ENCODE results near the gene CBARP.

Gene CBARP, protein sequence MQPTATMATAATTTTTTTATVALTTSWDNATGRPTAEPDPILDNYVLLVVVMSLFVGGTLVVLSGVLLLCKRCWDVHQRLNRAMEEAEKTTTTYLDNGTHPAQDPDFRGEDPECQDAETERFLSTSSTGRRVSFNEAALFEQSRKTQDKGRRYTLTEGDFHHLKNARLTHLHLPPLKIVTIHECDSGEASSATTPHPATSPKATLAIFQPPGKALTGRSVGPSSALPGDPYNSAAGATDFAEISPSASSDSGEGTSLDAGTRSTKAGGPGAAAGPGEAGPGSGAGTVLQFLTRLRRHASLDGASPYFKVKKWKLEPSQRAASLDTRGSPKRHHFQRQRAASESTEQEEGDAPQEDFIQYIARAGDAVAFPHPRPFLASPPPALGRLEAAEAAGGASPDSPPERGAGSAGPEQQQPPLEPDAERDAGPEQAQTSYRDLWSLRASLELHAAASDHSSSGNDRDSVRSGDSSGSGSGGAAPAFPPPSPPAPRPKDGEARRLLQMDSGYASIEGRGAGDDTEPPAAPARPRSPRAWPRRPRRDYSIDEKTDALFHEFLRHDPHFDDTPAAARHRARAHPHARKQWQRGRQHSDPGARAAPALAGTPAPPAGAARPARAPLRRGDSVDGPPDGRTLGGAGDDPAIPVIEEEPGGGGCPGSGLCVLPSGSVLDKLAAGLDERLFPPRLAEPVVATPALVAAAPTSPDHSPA

DNA sequence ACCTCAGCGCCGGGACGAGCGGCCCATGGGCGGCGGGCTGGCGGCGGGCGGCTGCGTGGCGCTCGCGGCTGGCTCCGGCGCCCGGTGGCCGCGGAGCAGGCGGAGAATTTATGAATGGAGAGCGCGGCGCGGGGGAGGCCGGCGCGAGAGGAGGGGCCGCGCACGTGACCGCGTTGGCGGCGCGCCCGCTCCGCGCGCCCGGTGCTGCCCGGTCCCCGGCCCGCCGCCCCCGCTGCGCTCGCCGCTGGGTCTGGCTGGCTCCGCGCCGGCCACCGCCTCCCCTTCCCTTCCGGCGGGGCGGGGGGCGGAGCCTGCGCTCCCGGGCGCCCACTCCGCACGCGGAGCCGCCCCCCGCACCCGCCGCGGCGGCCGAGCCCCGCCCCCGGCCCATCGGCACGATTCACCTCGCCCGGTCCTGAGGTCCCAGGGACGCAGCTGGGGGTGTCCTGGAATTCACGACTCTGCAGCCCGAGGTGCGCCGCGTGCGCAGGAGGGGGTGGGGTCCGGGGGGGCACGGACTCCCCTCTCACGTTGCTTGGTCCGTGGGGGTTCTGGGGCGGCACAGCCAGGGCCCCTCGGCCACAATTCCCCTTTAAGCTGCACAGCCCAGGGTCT lies at the start of gene CBARP:
Gene CBARP, minus strand, starts transcription at position 252 of the 615 bp plus-strand sequence. CDS start 1,905 bp downstream, outside the sequence.
- no peak for DNase-seq

DNA sequence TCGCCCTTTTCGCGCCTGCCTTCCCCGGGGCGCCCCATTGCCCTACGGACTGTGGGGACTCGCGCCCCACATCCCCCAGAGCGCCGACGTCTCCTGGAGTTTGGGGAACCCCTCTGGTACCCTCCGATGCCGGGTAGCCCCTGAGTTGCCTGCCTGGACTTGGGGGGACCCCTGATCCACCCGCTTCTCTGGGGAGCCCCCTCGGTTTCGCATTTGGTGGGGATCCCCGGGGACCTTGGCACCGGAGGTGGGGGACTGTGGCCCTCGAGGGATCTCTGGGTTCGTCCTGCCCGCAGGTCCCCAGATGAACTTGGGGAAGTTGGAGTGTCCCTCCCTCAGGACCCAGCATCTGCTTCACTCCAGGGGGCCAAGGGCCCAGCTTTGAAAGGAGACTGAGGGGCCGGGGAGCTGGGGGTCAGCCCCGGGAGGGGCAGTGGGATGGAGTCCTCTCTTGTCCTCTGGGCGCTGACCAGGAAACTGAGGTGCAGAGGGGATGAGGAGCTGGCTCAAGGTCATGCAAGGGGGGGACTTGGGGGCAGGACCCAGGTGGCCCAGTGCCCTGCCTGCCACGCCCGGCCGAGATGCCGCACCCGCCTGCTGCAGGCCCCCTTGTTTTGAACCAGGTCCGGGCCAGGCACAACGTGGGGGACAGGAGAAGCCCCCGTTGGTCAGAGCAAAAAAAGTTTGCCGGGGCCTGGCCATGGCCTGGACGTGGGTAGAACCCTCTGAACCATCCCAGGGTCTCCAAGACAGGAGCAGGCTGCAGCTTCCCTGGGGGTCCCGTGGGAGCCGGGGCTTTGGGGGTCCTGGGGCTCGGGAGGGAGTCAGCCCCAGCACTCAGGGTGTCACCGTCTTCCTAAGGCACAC lies 48.9 kb upstream of the CBARP start:
- no peak for DNase-seq

DNA sequence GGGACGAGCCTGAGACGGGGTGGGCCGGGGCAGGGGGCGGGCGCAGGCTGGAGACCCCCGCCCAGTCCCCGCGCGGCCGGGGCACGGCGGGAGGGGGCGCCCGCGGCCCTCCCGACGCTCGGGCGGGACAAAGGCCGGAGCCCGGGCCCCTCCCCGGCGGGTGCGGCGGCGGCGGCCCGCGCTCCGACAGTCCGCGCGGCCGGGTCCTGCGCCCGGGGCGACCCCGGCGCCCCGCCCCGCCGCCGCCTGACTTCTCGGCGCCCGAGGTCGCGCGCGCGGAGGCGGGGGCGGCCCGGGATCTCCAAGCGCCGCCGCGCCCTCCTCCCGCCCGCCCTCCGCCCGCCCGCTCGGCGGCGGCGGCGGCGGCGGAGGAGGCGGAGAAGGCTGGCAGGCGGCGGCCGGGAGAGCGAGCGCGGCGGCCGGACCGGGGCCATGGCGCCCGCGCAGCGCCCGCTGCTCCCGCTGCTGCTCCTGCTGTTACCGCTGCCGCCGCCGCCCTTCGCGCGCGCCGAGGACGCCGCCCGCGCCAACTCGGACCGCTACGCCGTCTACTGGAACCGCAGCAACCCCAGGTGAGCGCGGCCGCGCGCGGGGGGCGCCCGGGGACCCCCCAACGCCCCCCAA lies 48.0 kb upstream of the CBARP start, which contains the start of gene EFNA2:
Gene EFNA2, plus strand, starts transcription at position 137 of the 624 bp plus-strand sequence. Its CDS starts 296 bp downstream, at position 433.
- no peak for DNase-seq

DNA sequence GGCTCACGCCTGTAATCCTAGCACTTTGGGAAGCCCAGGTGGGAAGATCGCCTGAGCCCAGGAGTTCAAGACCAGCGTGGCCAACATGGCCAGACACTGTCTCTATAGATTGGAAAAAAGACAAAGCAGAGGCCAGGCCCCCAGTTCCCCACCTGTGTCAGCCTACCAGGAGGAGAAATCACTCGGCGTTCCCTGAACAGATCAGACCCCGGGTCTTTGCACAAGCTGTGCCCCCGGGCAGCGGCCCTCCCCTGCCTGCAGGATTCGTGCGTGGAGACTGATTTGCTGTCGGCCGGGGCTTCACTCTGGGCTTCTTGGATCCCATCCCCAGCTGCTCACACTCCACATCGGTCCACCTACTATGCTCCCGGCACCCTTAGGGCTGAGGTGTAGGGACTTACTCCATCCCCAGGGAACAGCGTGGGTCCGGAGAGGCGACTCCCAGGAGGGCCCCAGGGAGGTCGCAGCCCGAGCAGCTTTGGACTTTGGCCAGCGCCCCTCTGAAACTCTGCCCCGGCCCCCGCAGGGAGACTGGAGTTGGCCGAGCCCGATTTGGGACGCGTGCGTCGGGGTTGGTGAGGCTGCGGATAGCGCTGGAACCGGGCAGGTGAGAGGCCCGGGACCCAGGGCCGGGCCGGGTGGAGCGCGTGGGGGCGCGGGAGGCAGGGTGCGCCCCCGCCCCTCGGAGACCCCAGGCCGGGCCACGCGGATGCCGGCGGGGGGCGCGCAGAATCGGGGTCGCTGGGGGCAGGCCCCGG lies 47.4 kb upstream of the CBARP start:
- no peak for DNase-seq

DNA sequence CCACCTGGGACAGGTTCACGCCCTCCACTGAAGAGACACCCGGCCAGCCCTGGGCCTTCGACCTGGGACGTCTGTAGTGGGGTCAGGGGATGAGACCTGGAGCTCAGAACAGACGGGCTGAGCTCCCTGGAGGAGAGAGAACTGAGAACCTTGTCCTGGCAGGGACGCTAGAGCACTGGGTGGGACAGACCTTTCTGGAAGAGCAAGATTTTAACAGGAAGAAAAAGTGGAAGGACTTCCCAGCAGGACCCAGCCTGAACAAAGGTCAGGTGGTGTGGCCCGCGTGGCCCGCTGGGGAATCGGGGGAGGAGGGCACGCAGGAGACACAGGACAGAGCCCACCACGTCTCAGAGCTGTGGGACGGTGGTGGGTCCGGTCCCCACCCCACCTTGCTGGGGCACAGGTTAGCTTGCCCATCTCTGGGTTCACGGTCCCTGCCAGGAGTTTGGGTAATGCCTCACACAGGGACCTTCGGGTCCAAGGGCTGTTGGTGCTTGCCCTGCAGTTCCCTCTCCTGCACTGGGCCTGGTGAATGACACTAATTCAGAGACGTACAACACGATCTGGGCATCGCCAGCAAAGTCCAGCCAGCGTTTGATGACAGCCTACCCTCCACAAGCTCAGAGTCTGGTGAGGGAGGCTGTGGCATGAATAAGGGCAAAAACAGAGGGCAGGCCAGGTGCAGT lies 46.6 kb upstream of the CBARP start:
- no peak for DNase-seq

DNA sequence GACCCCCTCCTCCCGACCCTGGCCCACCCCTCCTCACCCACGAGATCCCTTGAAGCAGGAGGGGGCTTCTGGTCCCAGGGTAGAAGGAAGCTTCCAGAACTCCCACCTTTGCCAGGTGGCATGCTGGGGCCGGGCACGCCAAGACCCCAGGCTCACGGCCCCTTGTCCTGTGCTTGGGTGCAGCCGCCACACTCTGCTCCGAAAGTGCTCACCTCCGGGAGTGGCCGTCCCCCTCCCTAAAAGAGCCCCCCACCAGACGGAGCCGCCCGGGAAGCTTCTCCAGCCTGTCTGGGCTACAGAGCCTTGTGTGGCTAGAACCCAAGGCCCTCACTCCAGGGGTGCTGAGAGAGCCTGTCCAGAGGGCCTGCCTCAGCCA lies 46.1 kb upstream of the CBARP start:
- DNase-seq, result no peak

DNA sequence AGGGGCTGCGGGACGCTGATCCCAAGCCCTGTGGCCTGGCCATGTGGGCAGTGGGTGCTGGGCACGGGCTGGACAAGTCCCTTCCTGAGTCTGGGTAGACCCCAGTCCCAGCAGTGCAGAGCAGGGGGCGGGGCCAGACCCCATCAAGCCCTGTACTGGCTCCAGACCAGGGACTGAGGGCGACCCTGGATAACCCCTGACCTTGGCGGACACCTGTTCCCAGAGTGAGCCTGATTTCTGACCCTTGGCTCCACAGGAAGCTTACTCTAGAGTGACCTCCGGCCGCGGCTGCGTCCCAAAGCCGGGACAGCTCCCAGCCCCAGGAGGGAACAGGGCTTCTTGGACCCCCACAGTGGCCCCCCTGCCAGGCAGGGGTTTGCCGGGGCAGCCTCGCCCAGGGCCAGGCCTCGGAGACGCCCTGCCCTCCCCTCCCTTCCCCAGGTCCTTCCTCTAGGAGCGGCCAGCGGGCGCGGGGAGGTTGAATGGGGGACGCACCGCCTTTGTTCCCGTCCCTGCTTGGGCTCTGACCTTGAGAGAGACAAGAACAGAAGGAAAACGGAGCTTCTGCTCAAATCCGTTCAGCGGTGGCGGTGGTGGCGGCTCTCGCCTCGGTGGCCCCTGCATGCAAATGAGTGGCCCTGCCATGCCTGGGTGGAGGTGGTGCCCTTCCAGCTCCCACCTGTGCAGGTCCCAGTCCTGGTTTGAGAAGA lies 45.6 kb upstream of the CBARP start:
- DNase-seq, result no peak

DNA sequence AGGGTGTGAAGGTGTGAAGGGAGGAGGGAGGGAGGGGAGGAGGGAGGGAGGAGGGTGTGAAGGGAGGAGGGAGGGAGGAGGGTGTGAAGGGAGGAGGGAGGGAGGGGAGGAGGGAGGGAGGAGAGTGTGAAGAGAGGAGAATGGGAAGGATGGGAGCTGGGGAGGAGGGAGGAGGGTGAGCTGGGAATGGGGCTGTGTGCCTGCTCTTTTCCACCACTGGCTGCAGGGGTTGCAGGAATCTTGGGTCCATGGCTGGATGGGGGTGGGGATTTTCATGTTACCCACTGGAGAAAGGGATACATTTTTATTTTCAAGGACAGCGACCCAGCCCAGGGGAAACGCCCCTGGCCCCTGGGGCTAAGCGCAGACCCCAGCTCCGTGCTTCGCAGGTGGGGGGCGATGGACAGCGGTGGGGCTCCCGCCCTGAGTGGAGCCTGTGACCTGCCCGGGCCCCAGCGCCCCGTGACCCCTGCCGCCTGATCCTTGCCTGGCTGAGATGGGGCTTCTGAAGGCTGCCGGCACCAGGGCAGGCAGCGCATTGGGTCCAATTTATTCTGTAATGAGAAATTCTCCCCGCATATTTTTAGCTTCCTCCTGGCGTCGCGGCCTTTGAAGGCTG lies 44.9 kb upstream of the CBARP start:
- DNase-seq, result no peak

DNA sequence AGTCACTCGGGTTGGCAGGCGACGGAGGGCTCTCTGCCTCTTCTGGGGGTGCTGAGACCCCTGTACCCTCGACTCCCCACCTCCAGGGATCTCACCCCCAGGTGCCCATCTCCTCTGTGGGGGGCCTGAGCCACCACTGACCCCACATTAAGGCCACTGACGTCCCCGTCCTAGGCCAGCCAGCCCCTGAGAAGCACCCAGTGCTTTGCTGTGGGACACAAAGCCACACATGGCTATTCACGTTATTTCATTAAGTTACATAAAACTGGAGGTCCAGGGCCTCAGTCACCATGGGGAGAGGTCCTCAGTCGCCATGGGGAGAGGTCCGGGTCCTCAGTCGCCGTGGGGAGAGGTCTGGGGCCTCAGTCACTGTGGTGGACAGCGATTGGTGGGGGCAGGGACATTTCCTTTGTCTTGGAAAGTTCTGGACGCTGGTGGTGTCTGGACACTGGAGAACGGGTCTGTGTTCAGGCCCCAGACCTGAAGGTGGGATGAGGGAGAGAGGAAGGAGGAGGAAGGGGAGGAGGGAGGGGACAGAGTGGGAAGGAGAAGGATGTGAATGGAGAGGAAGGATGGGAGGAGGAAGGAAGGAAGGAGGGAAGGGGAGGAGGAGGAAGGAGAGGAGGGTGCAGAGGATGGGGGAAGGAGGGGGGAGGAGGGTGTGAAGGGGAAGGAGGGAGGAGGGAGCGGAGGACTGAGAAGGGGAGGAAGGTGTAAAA lies 43.9 kb upstream of the CBARP start:
- DNase-seq, result no peak

DNA sequence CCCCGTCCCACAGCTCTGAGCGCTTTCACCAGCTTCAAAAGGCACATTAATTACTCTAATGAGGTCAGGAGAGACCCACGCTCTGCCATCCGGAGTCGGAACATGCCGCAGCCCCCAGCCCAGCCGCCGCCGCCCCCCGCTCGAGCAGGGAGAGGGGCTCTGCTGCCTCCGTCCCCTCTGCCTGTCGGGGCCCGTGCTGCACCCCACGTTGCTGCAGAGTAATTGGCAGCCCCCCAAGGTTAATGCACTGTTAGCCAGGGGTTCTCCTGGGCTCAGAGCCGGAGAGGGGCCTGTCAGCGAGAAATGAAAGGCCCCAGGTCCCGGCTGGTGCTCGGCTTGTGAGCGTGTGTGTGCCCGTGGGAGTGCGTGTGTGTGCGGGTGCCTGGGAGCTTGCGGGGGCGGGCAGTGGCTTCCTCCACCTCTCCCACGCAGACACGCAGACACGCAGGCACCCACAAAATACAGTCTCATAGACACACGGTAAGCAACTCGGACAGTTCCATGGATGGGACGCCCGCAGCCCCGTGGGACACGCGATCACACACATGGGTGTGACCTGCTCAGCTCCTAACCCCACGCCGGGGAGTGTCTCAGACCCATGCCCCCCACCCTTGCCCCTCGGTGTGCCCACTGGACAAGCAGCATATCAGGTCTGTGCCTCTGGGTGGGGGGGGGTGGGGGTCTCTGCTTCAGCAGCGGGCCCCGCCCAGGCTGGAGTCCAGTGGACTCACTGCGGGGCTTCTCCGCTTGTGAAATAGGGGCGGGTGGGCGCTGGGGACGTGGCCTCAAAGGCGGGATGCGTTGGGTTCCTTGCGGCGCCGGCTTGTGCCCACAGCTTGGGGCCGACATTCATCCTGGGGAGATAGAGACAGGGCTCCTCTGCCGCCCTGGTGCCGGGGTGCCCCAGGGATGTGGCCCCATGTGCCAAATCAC lies 43.1 kb upstream of the CBARP start:
- DNase-seq, result no peak

DNA sequence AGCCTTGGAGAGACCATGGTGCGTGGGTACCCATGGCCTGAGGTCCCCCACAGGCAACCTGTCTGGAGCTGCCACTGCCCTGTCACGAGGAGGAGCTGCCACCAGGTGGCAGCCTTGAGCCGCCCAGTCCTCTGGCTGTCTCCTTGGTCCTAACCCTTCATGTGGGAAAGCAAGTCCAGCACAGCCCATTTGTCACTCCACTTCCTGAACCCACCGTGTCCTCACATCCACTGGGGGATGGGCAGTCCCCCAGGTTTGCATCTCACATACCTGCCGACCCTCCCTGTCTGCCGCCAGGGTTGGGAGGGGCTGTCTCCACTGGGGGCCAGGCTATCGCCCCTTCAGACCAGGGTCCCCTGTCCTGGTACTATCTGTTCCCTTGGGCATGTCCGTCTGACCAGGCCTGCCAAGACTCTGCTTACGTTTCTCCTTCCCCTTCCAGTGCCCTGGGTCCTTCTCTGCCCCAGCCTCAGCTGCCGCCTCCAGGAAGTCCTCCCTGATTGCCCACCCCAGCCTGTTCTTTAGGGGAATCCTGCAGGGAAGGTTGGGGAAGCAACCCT lies 42.1 kb upstream of the CBARP start:
- peak; percentile 57 for DNase-seq

DNA sequence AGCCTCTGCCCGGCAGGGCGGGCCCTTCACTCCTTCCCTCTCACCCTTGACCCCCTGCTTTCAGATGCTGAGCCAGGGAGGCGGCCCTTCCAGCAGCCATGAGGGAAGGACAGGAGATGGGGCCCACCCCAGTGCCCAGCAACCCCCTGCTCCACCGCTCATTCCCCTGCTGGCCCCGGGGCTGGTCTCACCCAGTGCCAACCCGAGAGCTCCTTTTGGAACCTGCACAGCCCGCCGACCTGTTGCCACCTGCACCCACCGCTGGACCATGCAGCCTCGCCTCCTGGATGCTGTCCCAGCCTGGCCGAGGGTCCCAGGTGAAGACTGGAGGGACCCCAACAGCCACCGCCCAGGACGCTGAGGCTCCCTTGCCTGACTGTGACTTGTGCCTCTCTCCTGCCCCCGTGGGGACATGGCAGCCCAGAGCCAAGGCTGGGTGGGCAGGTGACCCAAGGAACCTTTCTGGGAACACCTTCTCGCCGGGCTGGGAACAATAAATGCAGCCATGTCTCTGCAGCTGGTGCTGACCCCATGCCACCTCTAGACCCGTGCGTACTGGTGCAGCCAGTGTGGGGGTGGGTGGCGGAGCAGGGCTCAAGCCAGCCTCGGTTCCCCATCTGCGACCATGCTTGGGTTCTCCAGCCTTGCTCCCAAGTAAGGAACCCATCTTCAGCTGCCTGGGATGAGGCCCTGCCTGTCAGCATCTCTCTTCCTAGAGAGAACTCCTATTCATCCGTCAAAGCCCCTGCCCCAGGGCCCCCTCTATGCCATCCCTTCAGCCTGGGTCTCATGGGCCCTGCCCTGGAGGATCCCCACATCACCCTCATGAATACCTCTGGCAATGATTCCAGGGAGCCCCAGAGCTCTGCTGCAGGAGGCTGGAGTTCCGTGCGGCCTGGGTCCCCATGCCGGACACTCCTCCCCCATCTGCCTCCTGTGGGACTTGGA lies 41.2 kb upstream of the CBARP start:
- no peak for DNase-seq

DNA sequence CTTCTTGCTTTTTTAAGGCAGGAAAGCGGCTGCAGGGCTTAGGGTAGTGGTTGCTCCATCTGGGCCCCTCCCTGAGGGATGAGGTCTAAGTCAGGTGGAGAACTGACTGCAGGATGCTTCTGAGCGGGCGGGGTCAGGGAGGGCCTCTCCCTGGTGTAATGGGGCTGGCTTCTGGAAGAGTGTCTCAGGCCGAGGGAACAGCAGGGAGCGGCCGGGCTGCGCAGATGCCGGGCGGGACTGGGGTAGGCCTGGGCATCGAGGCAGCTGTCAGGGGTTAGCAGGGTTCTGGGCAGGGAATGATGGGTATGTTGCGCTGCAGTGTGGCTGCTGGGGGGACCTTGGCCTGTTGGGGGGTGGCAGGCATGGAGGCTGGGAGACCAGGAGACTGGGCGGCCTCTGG lies 40.3 kb upstream of the CBARP start:
- DNase-seq, result no peak

DNA sequence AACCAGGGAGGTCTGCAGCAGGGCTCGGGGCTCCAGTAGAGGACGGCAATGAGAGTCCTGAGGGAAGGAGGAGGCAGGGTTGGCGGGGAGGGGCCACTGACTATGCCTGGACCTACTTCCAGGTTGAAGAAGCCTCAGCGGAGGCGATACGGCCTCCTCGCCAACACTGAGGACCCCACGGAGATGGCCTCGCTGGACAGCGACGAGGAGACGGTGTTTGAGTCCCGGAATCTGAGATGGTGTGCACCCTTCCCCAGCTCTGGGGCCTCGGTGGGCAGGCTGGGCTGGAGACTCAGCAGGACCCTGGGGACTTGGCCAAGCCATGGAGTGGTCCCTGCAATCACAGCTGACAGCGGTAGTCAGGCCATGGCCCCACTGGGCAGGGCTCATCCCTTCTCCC lies 39.3 kb upstream of the CBARP start:
- DNase-seq, result no peak

DNA sequence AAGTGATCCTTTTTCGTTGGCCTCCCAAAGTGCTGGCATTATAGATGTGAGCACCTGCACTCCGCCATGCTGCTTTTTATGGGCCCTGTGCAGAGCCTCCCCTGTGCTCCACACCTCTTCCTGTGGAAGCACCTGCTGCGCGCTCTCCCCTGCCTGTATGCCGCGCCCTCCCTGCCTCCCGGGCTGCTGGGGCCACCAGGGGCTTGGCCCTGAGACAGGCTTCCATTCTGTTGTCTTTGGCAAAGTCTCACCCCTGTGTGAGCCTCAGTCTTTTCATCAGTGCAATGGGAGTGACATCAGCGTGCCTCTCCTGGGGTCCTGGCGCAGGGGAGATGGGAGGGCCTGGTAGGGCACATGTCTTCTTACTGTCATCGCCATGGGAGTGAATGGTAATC lies 38.8 kb upstream of the CBARP start:
- DNase-seq, result no peak

DNA sequence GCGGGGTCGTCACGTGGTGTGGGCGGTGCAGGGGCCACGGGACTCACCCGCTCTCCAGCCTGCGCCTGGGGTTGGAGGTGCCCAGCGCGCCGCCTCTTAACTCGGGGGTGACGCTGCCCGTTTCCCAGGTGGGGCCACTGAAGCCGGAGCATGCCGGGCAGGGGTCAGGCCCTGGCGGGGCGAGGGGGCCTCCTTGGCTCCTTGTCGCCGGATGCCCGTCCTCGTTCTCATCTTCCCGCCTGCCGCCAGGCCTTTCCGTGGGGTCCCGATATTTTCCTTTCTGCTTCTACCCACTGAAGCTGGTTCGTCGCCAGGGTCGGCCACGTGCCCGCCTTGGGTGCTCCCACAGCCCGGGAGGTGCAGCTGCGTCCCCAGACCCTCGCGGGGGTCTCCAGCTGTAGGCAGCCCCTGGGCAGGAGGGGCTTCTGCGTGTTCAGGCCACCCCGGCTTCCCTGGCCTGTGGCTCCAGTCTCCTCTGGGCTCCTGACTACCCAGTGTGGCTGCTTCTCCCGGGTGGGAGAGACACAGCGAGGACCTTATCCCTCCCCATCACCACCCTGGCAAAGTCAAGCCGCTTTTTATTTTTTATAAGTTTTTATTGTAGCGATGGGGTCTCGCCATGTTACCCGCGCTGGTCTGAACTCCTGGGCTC lies 38.3 kb upstream of the CBARP start:
- DNase-seq, result no peak

Measured in activated T-cell treated with anti-CD3 and anti-CD28 coated beads for 4 hours (primary cell).